ENCODE measurements around the gene NFU1. TPM values are rescaled to one million over a fixed set of nuclear protein-coding genes. Genes with fewer than 3 reads are reported as not detected.
"Not testable (repeated sequence)": the region's sequence is repeated elsewhere in the genome, so short reads cannot be mapped to it uniquely, and the experiment has no call there.

NFU1 gene
- total RNA-seq, 2 donors from 2014 or later, result 58.4 to 62.0 TPM

DNA sequence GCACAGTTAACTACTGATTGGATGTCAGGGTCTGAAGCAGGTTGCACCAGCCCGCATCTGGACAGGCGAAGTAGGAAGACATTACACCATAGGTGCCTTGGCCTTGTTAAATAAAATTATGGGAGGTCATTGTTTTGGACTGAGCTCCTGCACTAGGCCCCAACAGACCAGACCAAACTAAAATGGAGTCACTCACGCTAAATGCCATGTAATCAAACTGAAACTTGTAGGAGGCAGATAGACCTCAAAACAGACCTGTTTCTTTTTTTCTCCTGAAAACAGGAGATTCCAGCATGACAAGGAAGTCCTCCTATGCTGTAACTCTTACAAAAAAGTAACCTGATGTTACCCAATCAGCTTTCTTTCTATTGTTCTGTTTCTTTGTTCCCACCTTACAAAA lies 15.5 kb upstream of the NFU1 start:
- Histone ChIP-seq H3K27ac (no peak overlapping the region), H3K27me3 (no peaks in the 10 kb centered on the region), H3K4me3 (no peak overlapping the region), H3K9me3 (no peaks in the 10 kb centered on the region), H3K4me1 (no peaks in the 10 kb centered on the region), H3K9ac (ENCODE audit: low read depth in 2 of 2, low read length in 2 of 2) (no peak overlapping the region), H3K36me3 (no peaks in the 10 kb centered on the region)
- no peak for DNase-seq
- TF ChIP-seq, protein P1, sequence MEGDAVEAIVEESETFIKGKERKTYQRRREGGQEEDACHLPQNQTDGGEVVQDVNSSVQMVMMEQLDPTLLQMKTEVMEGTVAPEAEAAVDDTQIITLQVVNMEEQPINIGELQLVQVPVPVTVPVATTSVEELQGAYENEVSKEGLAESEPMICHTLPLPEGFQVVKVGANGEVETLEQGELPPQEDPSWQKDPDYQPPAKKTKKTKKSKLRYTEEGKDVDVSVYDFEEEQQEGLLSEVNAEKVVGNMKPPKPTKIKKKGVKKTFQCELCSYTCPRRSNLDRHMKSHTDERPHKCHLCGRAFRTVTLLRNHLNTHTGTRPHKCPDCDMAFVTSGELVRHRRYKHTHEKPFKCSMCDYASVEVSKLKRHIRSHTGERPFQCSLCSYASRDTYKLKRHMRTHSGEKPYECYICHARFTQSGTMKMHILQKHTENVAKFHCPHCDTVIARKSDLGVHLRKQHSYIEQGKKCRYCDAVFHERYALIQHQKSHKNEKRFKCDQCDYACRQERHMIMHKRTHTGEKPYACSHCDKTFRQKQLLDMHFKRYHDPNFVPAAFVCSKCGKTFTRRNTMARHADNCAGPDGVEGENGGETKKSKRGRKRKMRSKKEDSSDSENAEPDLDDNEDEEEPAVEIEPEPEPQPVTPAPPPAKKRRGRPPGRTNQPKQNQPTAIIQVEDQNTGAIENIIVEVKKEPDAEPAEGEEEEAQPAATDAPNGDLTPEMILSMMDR (IDR thresholded peaks at IDR 0.05), result no peak
- intact Hi-C loops (cut with DNase I), result no loop called here

DNA sequence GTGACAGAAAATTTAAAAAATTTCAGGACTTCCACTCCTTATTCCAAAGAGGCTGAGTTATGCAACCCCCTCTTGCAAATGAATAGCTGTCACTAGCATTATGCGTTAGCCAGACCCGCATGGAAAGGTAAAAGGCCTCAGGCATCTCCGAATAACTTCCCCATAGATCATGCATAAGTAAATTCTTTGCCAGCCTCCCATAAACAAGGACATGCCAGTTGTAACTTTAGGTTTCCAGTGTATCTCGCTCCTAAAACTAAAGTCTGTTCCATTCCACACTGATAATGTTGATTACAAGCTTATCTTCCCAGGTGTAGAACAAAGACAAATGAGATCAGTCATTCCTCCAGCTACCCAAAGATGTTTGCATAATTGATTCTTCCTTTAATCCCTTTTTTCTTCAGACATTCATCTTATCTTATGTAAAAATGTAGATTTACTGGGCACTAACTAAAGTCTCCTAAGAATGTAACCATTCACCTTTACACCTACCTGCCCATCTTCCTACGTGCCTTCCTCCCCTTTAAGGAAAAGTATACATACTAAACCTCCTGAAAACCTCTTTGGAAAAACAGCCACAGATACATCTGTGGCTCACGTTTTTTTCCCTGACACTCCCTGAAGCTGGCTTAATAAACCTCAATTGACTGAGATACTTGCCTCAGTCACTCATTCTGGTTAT lies 13.6 kb upstream of the NFU1 start:
- no peak overlapping the region for H3K4me3 ChIP-seq
- H3K9me3 ChIP-seq, result no peaks in the 10 kb centered on the region
- intact Hi-C loops (cut with DNase I), result no loop called here
- TF ChIP-seq, protein P1 (IDR thresholded peaks at IDR 0.05), result no peak
- H3K4me1 ChIP-seq, result no peaks in the 10 kb centered on the region
- H3K36me3 ChIP-seq, result no peaks in the 10 kb centered on the region
- no peaks in the 10 kb centered on the region for H3K27me3 ChIP-seq
- DNase-seq, result no peak
- H3K27ac ChIP-seq, result no peak overlapping the region
- H3K9ac ChIP-seq (ENCODE audit: low read depth in 2 of 2, low read length in 2 of 2), result no peak overlapping the region

DNA sequence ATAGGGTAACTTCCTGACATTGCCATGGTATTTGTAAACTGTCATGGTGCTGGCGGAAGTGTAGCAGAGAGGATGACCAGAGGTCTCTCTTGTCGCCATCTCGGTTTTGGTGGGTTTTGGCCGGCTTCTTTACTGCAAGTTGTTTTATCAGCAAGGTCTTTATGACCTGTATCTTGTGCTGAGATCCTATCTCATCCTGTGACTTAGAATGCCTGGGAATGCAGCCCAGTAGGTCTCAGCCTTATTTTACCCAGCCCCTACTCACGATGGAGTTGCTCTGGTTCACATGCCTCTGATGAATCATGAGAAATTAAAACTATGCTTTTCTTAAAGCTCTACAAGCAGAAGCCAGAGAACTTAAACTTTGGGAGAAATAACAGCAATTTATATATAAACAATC lies 12.7 kb upstream of the NFU1 start:
- Histone ChIP-seq H3K4me1 (no peaks in the 10 kb centered on the region), H3K9ac (ENCODE audit: low read depth in 2 of 2, low read length in 2 of 2) (no peak overlapping the region), H3K9me3 (no peaks in the 10 kb centered on the region), H3K4me3 (no peak overlapping the region), H3K36me3 (no peaks in the 10 kb centered on the region), H3K27me3 (no peaks in the 10 kb centered on the region), H3K27ac (no peak overlapping the region)
- no peak for DNase-seq
- intact Hi-C loops (cut with DNase I), result no loop called here
- TF ChIP-seq, protein P1 (IDR thresholded peaks at IDR 0.05), result no peak

DNA sequence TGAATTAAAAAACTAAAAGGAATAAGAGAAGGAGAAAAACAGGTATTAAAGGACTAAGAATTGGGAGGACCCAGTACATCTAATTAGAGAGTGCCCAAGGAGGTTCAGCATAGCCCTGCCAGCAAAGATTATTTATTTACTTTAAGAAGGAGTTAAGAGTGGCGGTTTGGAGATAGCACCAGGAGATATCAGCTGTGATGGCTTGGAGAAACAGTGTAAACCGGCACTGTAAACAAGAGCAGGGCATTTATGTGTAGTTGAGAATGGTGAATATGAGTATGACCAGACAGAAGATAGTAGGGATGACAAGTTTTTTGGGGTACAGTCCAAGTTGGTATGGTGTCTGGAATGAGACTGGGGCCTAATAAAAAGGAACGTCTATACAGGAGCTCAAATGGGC lies 6.4 kb upstream of the NFU1 start:
- DNase-seq, result not testable (repeated sequence)

DNA sequence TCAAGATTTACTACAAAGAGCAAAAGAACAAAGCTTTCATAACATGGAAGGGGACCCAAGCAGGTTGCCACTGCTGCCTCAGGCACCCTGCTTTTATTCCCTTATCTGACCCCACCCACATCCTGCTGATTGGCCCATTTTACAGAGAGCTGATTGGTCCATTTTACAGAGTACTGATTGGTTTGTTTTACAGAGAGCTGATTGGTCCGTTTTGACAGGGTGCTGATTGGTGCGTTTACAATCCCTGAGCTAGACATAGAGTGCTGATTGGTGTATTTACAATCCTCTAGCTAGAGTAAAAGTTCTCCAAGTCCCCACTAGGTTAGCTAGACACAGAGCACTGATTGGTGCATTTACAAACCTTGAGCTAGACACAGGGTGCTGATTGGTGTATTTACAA lies 2.3 kb upstream of the NFU1 start:
- H3K9me3 ChIP-seq; H3K36me3 ChIP-seq; intact Hi-C loops (cut with DNase I); DNase-seq; H3K9ac ChIP-seq (ENCODE audit: low read depth in 2 of 2, low read length in 2 of 2); H3K27ac ChIP-seq; H3K4me1 ChIP-seq; H3K4me3 ChIP-seq; H3K27me3 ChIP-seq: not testable (repeated sequence)

More for the DNA sequence above, 6.4 kb upstream of the NFU1 start:
- H3K27ac ChIP-seq; H3K4me3 ChIP-seq; intact Hi-C loops (cut with DNase I); H3K9me3 ChIP-seq; H3K4me1 ChIP-seq; H3K27me3 ChIP-seq; H3K36me3 ChIP-seq; H3K9ac ChIP-seq (ENCODE audit: low read depth in 2 of 2, low read length in 2 of 2): not testable (repeated sequence)

DNA sequence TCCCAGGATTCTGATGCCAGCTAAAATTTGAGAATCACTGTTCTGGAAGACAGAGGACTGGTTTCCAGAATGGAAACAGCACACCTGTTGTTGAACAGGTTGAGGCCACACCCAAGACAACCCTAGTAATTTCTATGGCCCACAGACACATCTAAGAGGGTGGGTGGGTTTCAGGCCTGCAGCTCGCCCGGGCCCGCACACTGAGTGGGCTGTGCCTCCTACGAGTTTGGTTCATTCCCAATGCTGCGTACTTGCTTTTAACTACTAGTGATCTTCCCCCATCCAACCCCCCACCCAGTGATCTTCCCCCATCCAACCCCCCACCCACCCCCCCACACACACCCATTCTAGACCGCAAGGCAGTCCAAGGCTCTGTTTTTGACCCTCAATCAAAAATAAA lies 1.3 kb upstream of the NFU1 start:
- no peaks in the 10 kb centered on the region for H3K9me3 ChIP-seq
- TF ChIP-seq, protein P1 (IDR thresholded peaks at IDR 0.05), result no peak
- no peak overlapping the region for H3K4me3 ChIP-seq
- no peak overlapping the region for H3K27ac ChIP-seq
- intact Hi-C loops (cut with DNase I), result no loop called here
- H3K4me1 ChIP-seq, result peaks cover 4% of the 10 kb centered on the region
- no peaks in the 10 kb centered on the region for H3K27me3 ChIP-seq
- no peak overlapping the region for H3K9ac ChIP-seq (ENCODE audit: low read depth in 2 of 2, low read length in 2 of 2)
- no peaks in the 10 kb centered on the region for H3K36me3 ChIP-seq
- no peak for DNase-seq
